Loucy (cell line): ENCODE results near the gene BCKDHB.

ENCODE experiments used
- H2AFZ ChIP-seq: fragments of 200-600 bp; sonication (generic); 2 replicates; pipeline ENCODE4 v1.6.0; 2016; ENCODE audit warnings: antibody characterized with exemption, mild to moderate bottlenecking, low read length, moderate library complexity
- H3F3A ChIP-seq: fragments of 200-600 bp; 2 replicates; pipeline ENCODE4 v1.6.0; 2016; ENCODE audit warnings: antibody characterized with exemption, low read depth, mild to moderate bottlenecking
- H3K27me3 ChIP-seq: fragments of 200-600 bp; sonication (generic); 2 replicates; pipeline ENCODE4 v1.6.1; 2014; ENCODE audit warnings: low read length, mild to moderate bottlenecking; ENCODE audit not compliant: insufficient read depth, poor library complexity, severe bottlenecking
- H3K36me3 ChIP-seq: fragments of 200-600 bp; sonication (generic); 2 replicates; pipeline ENCODE4 v1.6.1; 2016; ENCODE audit warnings: low read length; ENCODE audit not compliant: insufficient read depth
- H3K4me1 ChIP-seq: fragments of 200-600 bp; sonication (generic); 2 replicates; pipeline ENCODE4 v1.5.1; 2014; ENCODE audit warnings: low read length, mild to moderate bottlenecking; ENCODE audit not compliant: insufficient read depth, poor library complexity, severe bottlenecking
- H3K4me2 ChIP-seq: fragments of 200-600 bp; sonication (generic); 2 replicates; pipeline ENCODE4 v1.6.0; 2014; ENCODE audit warnings: antibody characterized with exemption, low read length, low read depth, mild to moderate bottlenecking; ENCODE audit not compliant: poor library complexity, severe bottlenecking
- H3K4me3 ChIP-seq: fragments of 200-600 bp; sonication (generic); 2 replicates; pipeline ENCODE4 v1.5.1; 2014; ENCODE audit warnings: low read length, mild to moderate bottlenecking, mixed read lengths; ENCODE audit not compliant: poor library complexity, severe bottlenecking
- H3K79me2 ChIP-seq: fragments of 200-600 bp; sonication (generic); 2 replicates; pipeline ENCODE4 v1.6.1; 2014; ENCODE audit warnings: low read length; ENCODE audit not compliant: insufficient read depth
- H3K9ac ChIP-seq: fragments of 200-600 bp; sonication (generic); 2 replicates; pipeline ENCODE4 v1.6.0; 2014; ENCODE audit warnings: mild to moderate bottlenecking, low read depth, low read length, moderate library complexity; ENCODE audit not compliant: poor library complexity, severe bottlenecking
- H3K9me2 ChIP-seq: fragments of 200-600 bp; sonication (generic); replicated peaks from 2 replicates; pipeline ENCODE4 v1.6.1; 2016; ENCODE audit warnings: low read depth, low read length, mixed read lengths
- H3K9me3 ChIP-seq: fragments of 200-600 bp; sonication (generic); 2 replicates; pipeline ENCODE4 v1.6.1; 2014; ENCODE audit warnings: mild to moderate bottlenecking, antibody characterized with exemption, low read length, low read depth; ENCODE audit not compliant: insufficient read depth
- H4K20me1 ChIP-seq: fragments of 200-600 bp; sonication (generic); 2 replicates; pipeline ENCODE4 v1.6.0; 2014; ENCODE audit warnings: antibody characterized with exemption, low read length, mild to moderate bottlenecking; ENCODE audit not compliant: insufficient read depth, poor library complexity, severe bottlenecking
- EZH2phosphoT487 ChIP-seq: fragments of 200-600 bp; IDR thresholded peaks from 2 replicates; pipeline ENCODE4 v1.6.1; 2018; ENCODE audit warnings: antibody characterized with exemption, mild to moderate bottlenecking, moderate library complexity, borderline replicate concordance
- TF ChIP-seq, protein P1 (sequence below): fragments of 200-600 bp; sonication (generic); conservative IDR thresholded peaks from 2 replicates; pipeline ENCODE4 v1.5.1; 2014; ENCODE audit warnings: mild to moderate bottlenecking, antibody characterized with exemption, low read length

The BCKDHB gene

GRCh38 chr6:80263585-80263984, 157.1 kb downstream of the BCKDHB start:
- Histone ChIP-seq H3K4me1 (no peaks in the 10 kb centered on the region), H3F3A (no peaks in the 10 kb centered on the region), H3K27me3 (no peaks in the 10 kb centered on the region), H3K4me2 (no peak overlapping the region), H2AFZ (no peak overlapping the region), H3K36me3 (no peaks in the 10 kb centered on the region), H3K9me2 (no peaks in the 10 kb centered on the region), H3K9ac (no peak overlapping the region), H3K79me2 (no peaks in the 10 kb centered on the region), H3K9me3 (no peaks in the 10 kb centered on the region), H3K4me3 (no peak overlapping the region), H4K20me1 (no peaks in the 10 kb centered on the region)
- TF ChIP-seq EZH2phosphoT487, result no peak
- TF ChIP-seq, protein P1, sequence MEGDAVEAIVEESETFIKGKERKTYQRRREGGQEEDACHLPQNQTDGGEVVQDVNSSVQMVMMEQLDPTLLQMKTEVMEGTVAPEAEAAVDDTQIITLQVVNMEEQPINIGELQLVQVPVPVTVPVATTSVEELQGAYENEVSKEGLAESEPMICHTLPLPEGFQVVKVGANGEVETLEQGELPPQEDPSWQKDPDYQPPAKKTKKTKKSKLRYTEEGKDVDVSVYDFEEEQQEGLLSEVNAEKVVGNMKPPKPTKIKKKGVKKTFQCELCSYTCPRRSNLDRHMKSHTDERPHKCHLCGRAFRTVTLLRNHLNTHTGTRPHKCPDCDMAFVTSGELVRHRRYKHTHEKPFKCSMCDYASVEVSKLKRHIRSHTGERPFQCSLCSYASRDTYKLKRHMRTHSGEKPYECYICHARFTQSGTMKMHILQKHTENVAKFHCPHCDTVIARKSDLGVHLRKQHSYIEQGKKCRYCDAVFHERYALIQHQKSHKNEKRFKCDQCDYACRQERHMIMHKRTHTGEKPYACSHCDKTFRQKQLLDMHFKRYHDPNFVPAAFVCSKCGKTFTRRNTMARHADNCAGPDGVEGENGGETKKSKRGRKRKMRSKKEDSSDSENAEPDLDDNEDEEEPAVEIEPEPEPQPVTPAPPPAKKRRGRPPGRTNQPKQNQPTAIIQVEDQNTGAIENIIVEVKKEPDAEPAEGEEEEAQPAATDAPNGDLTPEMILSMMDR, result no peak

DNA sequence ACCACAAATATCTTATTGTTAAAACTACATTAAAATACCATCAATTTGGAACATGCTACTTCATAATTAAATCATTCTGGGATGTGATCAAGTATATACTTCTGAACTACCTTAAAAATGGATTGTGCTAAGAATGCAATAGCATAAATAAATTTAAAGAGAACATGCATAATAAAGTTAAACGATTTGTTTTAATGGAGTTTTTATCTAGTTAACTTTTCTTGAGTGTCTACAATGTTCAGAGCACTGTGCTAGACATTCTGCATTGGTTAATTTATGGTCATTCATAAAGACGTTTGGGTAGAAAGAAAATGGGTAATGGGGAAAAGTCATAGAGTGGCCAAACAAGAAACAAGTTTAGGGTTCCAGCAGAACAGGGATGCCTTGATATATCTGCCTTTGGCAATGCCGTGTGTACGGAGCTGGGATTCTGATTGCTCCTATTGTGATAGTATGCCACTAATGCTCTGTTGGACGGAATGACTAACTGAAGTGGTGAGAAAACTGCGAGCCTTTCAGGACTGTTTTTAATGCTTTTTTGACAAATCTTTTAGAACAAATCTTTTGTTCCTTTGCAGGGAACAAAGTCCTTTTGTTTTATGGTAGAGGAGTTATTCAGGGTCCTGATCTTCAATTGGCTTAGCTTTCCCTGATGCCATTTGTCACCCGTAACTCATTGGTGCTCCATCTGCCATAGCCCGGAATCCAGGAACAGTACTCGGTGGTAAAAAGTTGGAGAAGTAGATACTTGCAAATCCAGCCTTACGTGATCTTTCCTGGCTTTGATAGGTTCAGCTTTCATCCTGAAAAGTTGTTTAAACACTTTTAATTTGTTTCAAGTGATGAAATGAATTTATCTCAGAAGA, 162.6 kb downstream of the BCKDHB start:
- Histone ChIP-seq H3K79me2 (no peaks in the 10 kb centered on the region), H3K9ac (no peak overlapping the region), H3K4me3 (no peak overlapping the region), H4K20me1 (no peaks in the 10 kb centered on the region), H3K36me3 (no peaks in the 10 kb centered on the region), H3K9me2 (no peaks in the 10 kb centered on the region), H3F3A (no peaks in the 10 kb centered on the region), H3K27me3 (no peaks in the 10 kb centered on the region), H3K4me2 (no peak overlapping the region), H3K4me1 (no peaks in the 10 kb centered on the region), H2AFZ (no peak overlapping the region), H3K9me3 (no peaks in the 10 kb centered on the region)
- TF ChIP-seq, protein P1, result no peak
- no peak for TF ChIP-seq EZH2phosphoT487

- H3K9me2 ChIP-seq, result no peaks in the 10 kb centered on the region
- H3K4me1 ChIP-seq, result no peaks in the 10 kb centered on the region
- TF ChIP-seq EZH2phosphoT487, result no peak
- TF ChIP-seq, protein P1, result no peak
- no peaks in the 10 kb centered on the region for H3K27me3 ChIP-seq
- H2AFZ ChIP-seq, result no peak overlapping the region
- no peaks in the 10 kb centered on the region for H4K20me1 ChIP-seq
- H3K36me3 ChIP-seq, result no peaks in the 10 kb centered on the region
- no peak overlapping the region for H3K9ac ChIP-seq
- no peaks in the 10 kb centered on the region for H3F3A ChIP-seq
- H3K79me2 ChIP-seq, result no peaks in the 10 kb centered on the region
- no peaks in the 10 kb centered on the region for H3K9me3 ChIP-seq
- H3K4me2 ChIP-seq, result no peak overlapping the region
- H3K4me3 ChIP-seq, result no peak overlapping the region
Observed at GRCh38 chr6:80271074-80271473, 164.6 kb downstream of the BCKDHB start.
